ENCODE results near the gene SLC25A19. TPM values are rescaled to one million over a fixed set of nuclear protein-coding genes. Genes with fewer than 3 reads are reported as not detected.

SLC25A19 gene
- total RNA-seq, 6 experiments from 2014 or later = 5.7 to 14.6 (median 7.1) TPM

- peaks cover 15% of the 10 kb centered on the region; the same call in 1 of the 2 replicates for H3K36me3 Mint-ChIP-seq (ENCODE audit: low read depth)
- H3K4me3 Mint-ChIP-seq = no peak overlapping the region
- no peak for DNase-seq
- H3K27me3 Mint-ChIP-seq (ENCODE audit: insufficient read depth) = peaks cover 5% of the 10 kb centered on the region; the same call in 1 of the 2 replicates
- no peak overlapping the region; the same call in 1 of the 2 replicates for H3K27ac Mint-ChIP-seq
- H3K4me1 Mint-ChIP-seq (ENCODE audit: low read depth) = peaks cover 2% of the 10 kb centered on the region
- TF ChIP-seq, protein P1, sequence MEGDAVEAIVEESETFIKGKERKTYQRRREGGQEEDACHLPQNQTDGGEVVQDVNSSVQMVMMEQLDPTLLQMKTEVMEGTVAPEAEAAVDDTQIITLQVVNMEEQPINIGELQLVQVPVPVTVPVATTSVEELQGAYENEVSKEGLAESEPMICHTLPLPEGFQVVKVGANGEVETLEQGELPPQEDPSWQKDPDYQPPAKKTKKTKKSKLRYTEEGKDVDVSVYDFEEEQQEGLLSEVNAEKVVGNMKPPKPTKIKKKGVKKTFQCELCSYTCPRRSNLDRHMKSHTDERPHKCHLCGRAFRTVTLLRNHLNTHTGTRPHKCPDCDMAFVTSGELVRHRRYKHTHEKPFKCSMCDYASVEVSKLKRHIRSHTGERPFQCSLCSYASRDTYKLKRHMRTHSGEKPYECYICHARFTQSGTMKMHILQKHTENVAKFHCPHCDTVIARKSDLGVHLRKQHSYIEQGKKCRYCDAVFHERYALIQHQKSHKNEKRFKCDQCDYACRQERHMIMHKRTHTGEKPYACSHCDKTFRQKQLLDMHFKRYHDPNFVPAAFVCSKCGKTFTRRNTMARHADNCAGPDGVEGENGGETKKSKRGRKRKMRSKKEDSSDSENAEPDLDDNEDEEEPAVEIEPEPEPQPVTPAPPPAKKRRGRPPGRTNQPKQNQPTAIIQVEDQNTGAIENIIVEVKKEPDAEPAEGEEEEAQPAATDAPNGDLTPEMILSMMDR (IDR thresholded peaks at IDR 0.05) = no peak
- H3K9me3 Mint-ChIP-seq = no peaks in the 10 kb centered on the region
Observed at GRCh38 chr17:75319904-75320691, 30.9 kb upstream of the SLC25A19 start.

DNA sequence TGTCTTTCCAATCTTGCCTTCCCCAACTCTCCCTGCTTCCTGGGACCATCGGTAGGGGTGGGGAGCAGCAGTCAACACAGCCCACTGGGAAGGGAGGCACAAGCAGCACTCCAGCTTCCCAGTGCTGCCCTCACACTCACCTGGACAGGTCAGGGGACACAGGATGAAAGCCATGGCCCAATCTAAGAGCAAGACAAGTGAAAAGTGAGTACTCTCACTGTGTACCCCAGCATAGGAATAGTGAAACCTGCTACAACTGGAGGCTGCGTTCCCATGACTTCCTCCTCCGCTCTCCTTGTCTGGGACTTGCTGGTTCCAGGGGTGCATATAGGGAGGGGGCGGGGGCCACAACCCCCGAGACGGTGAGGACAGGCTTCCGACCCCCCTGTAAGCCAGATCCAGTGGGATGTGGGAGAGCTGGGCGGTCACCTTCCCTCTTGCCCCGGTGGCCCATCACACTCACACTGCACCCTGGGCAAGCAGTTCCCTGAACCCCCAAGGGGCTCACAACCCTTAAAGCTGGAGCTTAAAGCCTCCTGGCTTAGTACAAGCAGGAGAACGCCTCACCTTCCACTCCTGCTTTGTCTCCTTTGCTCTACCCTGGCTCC, 29.5 kb upstream of the SLC25A19 start:
- TF ChIP-seq, protein P1 (IDR thresholded peaks at IDR 0.05) = no peak
- Mint-ChIP-seq H3K27ac (no peak overlapping the region), H3K9me3 (no peaks in the 10 kb centered on the region), H3K4me3 (no peak overlapping the region), H3K4me1 (ENCODE audit: low read depth) (no peaks in the 10 kb centered on the region; the same call in 1 of the 2 replicates), H3K27me3 (ENCODE audit: insufficient read depth) (peaks cover 7% of the 10 kb centered on the region), H3K36me3 (ENCODE audit: low read depth) (peaks cover 14% of the 10 kb centered on the region; the same call in 1 of the 2 replicates)
- DNase-seq = no peak

GRCh38 chr17:75318211-75318610, 29.0 kb upstream of the SLC25A19 start:
- no peak overlapping the region for H3K27ac Mint-ChIP-seq
- no peaks in the 10 kb centered on the region for H3K9me3 Mint-ChIP-seq
- no peak overlapping the region for H3K4me3 Mint-ChIP-seq
- TF ChIP-seq, protein P1 (IDR thresholded peaks at IDR 0.05) = no peak
- H3K27me3 Mint-ChIP-seq (ENCODE audit: insufficient read depth) = peaks cover 8% of the 10 kb centered on the region
- H3K36me3 Mint-ChIP-seq (ENCODE audit: low read depth) = peaks cover 14% of the 10 kb centered on the region; the same call in 1 of the 2 replicates
- H3K4me1 Mint-ChIP-seq (ENCODE audit: low read depth) = no peaks in the 10 kb centered on the region; the same call in 1 of the 2 replicates
- DNase-seq = no peak

- peaks cover 8% of the 10 kb centered on the region for H3K27me3 Mint-ChIP-seq (ENCODE audit: insufficient read depth)
- H3K36me3 Mint-ChIP-seq (ENCODE audit: low read depth) = peaks cover 14% of the 10 kb centered on the region; the same call in 1 of the 2 replicates
- no peaks in the 10 kb centered on the region for H3K9me3 Mint-ChIP-seq
- no peaks in the 10 kb centered on the region for H3K4me1 Mint-ChIP-seq (ENCODE audit: low read depth)
- no peak overlapping the region for H3K4me3 Mint-ChIP-seq
- no peak for DNase-seq
- TF ChIP-seq, protein P1 (IDR thresholded peaks at IDR 0.05) = no peak
- no peak overlapping the region for H3K27ac Mint-ChIP-seq
Observed at GRCh38 chr17:75317671-75318070, 28.4 kb upstream of the SLC25A19 start.

GRCh38 chr17:75316253-75316652, 27.0 kb upstream of the SLC25A19 start:
- Mint-ChIP-seq H3K9me3 (no peaks in the 10 kb centered on the region), H3K4me3 (no peak overlapping the region), H3K4me1 (ENCODE audit: low read depth) (no peaks in the 10 kb centered on the region), H3K27ac (no peak overlapping the region), H3K36me3 (ENCODE audit: low read depth) (peaks cover 8% of the 10 kb centered on the region; the same call in 1 of the 2 replicates), H3K27me3 (ENCODE audit: insufficient read depth) (peaks cover 10% of the 10 kb centered on the region)
- TF ChIP-seq, protein P1 (IDR thresholded peaks at IDR 0.05) = no peak
- no peak for DNase-seq
